LoVo (cell line): ENCODE results near the gene AKT1.
"Not testable (repeated sequence)": the region's sequence is repeated elsewhere in the genome, so short reads cannot be mapped to it uniquely, and the experiment has no call there.

Experiments
- DNase-seq: peaks from one replicate; pipeline ENCODE4 v3.0.0-alpha.2; 2016; ENCODE audit warnings: low spot score

The AKT1 gene

GRCh38 chr14:104738375-104739019 lies 57.1 kb downstream of the AKT1 start:
- DNase-seq = no peak

- DNase-seq = no peak
Measured at GRCh38 chr14:104735830-104736642, 59.5 kb downstream of the AKT1 start.

- no peak for DNase-seq
Measured at GRCh38 chr14:104734991-104735779, 60.4 kb downstream of the AKT1 start.

- DNase-seq = no peak
Measured at GRCh38 chr14:104734601-104734990, 61.0 kb downstream of the AKT1 start.

- DNase-seq = no peak
Measured at GRCh38 chr14:104734051-104734587, 61.4 kb downstream of the AKT1 start.

- no peak for DNase-seq
Measured at GRCh38 chr14:104732931-104733681, 62.4 kb downstream of the AKT1 start.

- peak; percentile 75 for DNase-seq
Measured at GRCh38 chr14:104732355-104732804, 63.2 kb downstream of the AKT1 start.

- no peak for DNase-seq
Measured at GRCh38 chr14:104731320-104732294, 63.9 kb downstream of the AKT1 start.

- DNase-seq = no peak
Measured at GRCh38 chr14:104730487-104730886, 65.1 kb downstream of the AKT1 start.

GRCh38 chr14:104729835-104730181 lies 65.7 kb downstream of the AKT1 start:
- DNase-seq = no peak

- not testable (repeated sequence) for DNase-seq
Measured at GRCh38 chr14:104729176-104729834, 66.2 kb downstream of the AKT1 start.

GRCh38 chr14:104728631-104729030 lies 66.9 kb downstream of the AKT1 start:
- DNase-seq = no peak

GRCh38 chr14:104726600-104727451 lies 68.7 kb downstream of the AKT1 start:
- DNase-seq = no peak

GRCh38 chr14:104725772-104726548 lies 69.6 kb downstream of the AKT1 start:
- no peak for DNase-seq

- no peak for DNase-seq
Measured at GRCh38 chr14:104724981-104725771, 70.4 kb downstream of the AKT1 start.

- DNase-seq = no peak
Measured at GRCh38 chr14:104724407-104724980, 71.1 kb downstream of the AKT1 start.
